IPS-NIHi11 (cell line): ENCODE results near the gene TUFM.
"Not testable (repeated sequence)": the region's sequence is repeated elsewhere in the genome, so short reads cannot be mapped to it uniquely, and the experiment has no call there.

ENCODE experiments used
- DNase-seq: peaks from one replicate; pipeline ENCODE4 v3.0.0; 2012; ENCODE audit warnings: mixed read lengths, low spot score

The TUFM gene

DNA sequence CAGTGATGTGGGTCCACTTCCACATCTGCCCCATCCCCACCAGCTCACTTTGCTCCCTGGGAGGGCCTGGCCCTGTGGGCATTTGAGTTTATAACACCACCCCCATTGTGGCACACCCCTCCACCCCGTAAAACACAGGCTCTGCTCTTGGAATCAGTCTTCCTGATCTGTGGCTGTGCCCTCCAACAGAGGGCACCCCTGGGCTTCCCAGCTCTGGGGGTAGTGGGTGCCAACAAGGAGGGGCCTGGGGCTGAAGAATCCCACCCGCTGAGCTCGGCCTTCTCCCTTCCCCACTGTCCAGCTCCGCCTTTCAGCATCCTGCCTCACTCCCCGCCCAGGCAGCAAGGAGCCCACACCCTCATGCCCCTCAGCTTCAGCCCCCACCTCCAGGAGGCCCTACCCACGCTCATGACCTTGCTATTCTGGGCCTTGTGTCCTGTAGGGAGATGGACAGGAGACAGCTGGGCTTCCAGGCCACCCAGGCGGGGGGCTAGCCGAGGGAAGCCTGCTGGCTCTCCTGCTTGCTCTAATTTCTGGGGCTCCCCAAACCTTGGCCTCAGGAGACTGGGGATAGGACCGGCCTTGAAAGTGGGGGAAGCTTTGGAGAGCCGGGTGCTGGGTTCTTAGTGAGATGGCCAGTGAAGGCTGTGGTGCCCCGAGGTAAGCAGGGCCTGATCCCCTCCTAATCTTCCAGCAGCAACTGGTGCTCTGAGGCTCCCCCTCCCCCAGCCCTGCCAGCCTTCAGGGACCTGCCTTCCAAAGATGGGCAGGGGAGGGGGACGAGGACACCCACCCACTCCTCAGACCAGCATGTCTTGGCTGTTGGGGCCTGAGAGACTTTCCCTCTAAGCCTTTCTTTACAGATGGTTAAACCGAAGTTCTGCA lies 29.2 kb upstream of the TUFM start:
- DNase-seq, result no peak

DNA sequence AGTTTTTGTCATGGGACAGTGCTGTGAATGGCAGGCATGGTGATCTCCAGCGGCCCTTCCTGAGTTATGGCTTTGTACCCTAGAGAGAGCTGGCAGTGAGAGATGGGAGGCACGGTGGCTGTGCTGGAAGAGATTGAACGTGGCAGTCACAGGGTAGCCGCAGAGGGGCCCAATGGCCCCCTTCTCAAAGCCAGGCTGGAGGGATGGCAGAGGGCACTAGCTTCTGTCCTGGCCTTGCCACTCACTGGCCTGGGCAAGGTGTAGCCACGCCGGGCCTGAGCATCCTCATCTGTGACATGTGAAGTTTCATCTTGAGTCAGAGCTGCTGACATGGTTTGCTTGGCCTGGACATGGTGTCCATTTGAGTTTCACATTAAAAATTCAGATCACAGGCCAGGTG lies 28.3 kb upstream of the TUFM start:
- no peak for DNase-seq

DNA sequence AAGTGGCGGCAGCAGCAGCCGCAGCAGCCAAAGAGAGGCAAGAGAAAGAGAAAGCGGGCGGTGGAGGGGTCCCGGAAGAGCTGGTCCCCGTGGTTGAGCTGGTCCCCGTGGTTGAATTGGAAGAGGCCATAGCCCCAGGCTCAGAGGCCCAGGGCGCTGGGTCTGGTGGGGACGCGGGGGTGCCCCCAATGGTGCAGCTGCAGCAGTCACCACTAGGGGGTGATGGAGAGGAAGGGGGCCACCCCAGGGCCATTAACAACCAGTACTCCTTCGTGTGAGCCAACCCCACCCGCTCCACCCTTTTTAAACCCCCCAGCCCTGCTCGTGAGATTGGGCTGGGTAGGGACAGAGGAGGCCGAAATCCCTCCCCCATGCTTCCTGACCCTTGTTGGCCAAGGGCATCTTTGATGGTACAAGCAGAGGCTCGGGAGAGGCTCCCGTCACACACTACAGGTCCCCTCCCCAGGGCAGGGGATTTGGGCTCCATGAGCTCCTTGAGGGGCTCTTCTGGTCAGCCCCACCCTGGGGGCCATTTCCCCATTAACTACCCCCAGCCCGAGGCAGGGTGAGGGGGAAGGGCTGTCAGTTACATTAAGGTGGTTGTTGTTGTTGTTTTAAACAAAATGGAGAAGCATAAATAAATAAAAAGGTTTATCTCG lies 27.5 kb upstream of the TUFM start:
- DNase-seq, result peak; percentile 89

DNA sequence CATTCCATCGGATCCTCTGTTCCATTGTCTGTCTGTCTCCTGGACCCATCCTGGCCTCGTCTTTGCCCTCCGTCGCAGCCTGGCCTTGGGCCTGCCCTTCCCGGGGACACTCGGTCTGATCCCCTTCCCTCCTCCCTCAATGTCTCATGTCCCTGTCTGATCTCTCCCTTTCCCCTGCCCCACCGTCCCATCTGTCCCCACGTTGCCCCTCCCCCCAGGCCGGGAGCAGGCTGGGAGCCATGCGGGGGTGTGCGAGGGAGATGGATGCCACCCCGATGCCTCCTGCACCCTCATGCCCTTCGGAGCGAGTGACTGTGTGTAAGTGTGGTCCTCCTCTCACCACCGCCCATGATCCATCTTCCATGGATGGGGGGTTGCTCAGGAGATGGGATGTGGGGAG lies 26.8 kb upstream of the TUFM start:
- no peak for DNase-seq

DNA sequence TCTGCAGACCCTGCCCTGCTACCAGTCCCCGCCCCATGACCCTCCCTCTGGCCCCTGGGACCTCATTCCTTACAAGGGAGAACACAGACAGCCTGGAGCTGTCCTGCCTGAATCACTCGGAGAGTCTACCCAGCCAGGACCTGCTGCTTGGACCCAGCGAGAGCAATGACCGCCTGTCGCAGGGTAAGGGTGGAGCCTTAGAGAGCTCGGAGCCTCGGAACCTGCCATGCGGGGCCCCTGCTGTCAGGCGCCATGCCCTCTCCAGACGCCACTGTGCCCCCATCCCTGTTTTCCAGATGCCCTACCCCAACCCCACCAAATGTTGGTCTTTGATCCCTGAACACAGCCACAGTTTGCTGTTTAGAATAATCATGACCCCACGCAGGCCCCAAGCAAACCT lies 23.1 kb upstream of the TUFM start:
- no peak for DNase-seq

DNA sequence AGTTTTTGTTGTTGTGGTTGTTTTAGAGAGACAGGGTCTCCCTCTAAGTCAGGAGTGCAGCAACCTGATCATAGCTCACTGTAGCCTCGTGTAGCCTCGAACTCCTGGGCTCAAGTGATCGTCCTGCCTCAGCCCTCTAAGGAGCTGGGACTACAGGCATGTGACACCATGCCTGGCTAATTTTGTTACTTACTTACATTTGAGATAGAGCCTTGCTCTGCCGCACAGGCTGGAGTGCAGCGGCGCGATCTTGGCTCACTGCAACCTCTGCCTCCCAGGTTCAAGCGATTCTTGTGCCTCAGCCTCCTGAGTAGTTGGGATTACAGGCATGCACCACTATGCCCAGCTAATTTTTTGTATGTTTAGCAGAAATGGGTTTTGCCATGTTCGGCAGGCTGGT lies 21.5 kb upstream of the TUFM start:
- not testable (repeated sequence) for DNase-seq

DNA sequence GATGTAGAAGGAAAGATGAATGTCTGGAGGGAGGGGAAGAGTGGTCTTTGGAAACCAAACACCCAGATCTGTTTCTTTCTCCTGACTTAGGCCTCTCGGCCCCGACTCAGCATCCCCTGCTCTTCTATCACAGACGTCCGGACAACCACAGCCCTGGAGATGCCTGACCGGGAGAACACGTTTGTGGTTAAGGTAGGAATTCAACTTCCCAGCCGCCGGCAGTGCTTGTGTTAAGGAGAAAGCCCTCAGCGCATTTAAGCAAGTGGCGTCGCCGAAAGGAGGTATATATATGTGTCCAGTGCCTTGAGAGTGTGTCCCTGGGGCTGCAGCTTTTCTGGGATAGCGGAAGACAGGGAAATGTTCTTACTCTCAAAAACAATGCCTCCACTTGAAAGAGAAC lies 21.1 kb upstream of the TUFM start:
- no peak for DNase-seq

DNA sequence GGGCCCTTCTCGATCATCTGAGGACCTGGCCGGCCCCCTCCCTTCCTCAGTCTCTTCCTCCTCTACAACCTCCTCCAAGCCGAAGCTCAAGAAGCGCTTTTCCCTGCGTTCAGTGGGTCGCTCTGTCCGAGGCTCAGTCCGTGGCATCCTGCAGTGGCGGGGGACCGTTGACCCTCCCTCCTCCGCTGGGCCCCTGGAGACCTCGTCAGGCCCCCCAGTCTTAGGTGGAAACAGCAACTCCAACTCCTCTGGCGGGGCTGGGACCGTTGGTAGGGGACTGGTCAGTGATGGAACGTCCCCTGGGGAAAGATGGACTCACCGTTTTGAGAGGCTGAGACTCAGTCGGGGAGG lies 20.3 kb upstream of the TUFM start:
- DNase-seq, result no peak

DNA sequence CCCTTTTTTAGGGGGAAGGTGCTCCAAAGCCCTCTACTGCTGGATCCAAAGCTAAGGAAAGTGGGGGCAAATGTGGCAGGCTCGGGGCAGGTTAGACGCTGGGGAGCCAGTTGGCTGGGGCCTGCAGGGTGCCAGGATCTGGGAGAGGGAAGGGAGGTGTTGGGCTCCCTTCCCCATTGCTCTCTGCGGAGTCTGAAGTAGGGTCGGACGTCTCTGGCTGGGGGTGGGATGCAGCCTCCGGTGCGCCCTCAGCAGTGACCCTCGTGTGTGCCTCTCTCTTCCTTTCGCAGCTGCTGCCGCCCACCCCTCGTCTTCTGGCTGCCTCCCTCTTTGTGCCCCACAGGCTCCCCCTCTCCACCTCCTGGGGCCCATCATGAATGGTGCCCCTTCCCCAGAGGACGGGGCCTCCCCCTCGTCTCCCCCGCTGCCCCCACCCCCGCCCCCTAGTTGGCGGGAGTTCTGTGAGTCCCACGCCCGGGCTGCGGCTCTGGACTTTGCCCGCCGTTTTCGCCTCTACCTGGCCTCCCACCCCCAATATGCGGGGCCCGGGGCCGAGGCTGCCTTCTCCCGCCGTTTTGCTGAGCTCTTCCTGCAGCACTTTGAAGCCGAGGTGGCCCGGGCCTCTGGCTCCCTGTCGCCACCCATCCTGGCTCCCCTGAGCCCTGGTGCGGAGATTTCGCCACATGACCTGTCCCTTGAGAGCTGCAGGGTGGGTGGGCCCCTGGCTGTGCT lies 19.7 kb upstream of the TUFM start:
- DNase-seq, result no peak

DNA sequence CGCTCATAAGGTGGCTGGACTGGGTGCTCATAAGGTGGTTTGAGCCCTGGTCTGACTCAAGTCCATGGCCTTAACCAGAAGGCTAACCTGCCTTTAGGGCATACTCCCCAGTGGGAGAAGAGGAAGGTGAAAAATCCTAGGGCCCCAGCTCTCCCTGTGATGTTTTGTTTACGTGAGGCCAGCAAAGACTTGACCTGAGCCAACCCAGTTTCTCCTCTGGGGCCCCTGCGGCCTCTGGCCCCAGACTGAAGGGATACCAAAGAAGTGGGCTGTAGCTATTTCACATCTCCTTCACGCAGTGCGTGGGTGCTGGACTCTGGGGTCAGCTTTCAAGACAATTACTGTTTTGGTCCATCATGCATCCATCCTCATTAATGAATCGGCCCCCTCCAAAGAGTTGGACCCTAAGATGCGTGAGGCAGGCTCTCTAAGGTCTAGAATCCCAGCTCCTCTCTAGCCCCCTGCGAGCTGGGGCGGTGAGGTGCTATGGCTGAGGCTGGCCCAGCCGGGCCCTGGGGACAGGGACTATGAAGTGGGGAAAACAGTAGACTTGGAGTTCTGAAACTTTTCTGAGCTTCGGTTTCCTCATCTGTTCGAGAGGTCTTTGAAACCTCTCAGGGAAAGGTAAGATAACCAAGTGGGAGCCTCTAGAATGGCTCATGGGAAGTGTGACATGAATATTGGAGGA lies 19.0 kb upstream of the TUFM start:
- no peak for DNase-seq

DNA sequence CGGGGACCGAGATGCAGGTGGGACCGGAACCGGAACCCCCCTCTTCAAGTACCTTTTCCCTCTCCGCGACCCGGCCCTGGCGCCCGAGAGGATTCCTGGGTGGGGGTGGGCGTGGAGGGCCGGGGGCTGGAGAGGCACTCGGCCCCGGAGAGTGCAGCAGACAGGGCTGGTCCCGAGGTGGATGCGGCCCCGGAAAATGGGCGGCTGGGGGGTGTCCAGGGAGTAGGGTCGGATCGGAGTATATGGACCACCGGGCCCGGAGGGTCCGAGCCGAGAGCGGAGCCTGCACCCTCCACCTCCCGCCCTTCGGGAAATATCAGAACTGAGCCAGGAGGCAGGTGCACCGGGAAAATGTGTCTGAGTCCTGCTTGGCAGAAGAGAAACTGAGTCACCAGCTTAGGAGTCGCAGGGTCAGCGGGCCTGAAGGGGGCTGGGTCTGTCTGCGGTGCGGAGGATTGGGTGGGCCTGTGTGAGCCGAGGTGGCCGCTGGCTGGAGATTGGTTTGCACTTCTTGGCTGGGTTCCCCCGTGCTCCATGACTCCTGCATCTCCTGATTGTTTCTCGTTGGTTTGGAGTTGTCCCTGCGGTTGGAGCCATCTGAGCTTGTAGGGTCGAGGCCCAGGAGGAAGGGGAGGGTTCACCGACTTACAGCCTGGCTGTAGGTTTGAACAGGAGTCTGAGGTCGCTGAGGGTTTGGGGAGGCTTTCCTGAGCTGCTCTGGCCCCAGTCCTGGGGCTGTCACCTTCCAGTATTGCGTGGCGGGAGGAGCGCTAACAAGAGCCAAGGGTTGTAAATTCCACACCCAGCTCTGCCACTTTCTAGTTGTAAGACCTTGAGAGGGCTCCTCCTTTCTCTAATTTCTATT lies 18.0 kb upstream of the TUFM start:
- no peak for DNase-seq

DNA sequence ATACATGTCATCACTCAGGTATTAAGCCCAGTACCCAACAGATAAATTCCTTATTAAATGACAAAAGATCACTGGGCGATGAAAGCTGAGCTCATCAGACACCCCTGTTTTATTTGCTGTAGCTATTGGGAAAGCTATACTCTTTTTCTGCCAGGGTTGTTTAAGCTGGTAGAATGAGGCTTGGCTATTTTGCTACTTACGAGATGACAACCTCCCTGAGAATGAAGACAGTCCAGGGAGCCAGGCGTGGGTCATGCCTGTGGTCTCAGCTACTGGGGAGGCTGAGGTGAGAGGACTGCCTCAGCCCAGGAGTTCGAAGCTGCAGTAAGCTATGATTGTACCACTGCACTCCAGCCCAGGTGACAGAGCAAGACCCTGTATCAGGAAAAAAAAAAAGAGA lies 13.2 kb upstream of the TUFM start:
- DNase-seq, result no peak

DNA sequence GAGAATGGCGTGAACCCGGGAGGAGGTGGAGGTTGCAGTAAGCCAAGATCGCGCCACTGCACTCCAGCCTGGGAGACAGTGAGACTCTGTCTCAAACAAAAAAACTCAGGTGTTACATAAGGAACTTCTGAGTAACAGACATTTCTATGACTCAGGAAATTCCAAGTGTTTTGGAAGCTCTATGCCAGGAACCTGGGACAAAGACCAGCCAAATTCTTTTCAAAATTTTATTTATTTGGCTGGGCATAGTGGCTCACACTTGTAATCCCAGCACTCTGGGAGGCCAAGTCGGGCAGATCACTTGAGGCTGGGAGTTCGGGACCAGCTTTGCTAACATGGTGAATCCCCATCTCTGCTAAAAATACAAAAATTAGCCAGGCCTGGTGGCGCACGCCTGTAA lies 12.3 kb upstream of the TUFM start:
- DNase-seq, result no peak

DNA sequence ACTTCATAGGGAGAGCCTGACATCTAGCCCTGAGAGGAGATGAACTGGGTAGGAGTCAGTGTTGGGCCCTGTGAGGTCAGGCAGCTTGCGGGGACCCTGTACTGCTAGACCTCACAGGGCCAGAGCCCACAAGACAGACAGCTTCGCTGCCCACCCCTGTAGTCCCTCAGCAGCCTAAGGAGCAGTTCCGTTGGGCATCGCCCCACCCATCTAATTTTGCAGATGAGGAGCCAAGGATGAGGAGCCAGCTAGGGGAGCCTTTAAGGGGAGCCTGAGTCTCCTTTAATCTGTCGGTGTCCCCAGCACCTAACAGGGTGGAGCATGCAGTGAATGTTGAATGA lies 755 bp upstream of the TUFM start:
- no peak for DNase-seq

DNA sequence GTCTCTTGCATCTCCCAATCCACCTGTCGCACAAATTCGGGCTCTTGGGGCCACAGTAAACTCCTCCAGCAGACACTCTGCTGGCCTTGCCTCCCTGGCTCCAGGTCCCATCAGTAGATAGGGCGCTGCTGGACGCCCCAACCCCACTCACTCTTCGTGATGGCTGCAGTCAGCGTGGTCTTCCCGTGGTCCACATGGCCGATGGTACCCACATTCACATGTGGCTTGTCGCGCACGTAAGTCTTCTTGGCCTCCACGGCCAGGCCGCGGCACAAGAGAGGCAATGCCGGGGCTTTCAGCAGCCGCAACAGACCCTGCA lies 428 bp downstream of the TUFM start:
- no peak for DNase-seq

DNA sequence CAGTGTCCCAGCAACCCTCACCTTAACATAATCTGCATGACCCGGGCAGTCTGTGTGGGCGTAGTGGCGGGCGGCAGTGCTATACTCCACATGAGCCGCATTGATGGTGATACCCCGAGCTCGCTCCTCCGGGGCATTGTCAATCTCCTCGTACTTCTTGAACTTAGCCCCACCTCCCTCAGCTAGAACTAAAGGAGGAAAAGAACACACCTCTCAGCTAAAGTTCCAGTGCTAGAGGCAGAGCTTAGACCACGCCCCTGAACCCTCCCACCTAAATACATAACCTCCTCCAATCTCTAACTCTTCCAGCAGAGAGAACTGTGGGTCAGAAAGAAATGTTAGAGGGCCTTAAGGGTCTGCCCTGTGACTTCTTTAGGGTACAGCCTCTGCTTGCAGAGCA lies 855 bp downstream of the TUFM start:
- peak; percentile 45 for DNase-seq

DNA sequence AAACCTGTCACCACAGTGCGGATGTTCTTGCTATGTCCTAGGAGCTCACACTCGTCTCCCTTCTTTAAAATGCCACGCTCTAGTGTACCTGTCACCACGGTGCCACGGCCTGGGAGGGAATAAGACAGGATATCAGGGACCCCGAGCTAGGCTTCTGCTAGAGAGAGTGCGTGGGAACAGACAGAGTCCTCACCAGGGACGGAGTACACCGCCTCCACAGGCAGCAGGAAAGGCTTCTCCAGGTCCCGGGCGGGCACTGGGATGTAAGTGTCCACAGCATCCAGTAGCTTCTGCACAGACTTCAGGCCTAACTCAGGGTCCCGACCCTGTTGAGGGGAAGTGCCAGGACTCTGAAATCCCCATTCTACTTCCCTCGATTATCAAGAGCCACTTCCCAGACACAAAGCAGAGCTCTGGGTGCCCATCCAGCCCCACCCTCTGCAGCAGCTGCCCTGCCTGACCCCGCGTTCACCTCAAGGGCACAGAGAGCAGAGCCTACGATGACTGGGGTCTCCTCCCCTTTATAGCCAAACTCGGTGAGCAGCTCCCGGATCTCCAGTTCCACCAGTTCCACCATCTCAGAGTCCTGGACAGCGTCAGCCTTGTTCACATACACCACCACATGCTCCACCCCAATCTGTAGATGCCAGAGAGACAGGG lies 1.8 kb downstream of the TUFM start:
- no peak for DNase-seq

DNA sequence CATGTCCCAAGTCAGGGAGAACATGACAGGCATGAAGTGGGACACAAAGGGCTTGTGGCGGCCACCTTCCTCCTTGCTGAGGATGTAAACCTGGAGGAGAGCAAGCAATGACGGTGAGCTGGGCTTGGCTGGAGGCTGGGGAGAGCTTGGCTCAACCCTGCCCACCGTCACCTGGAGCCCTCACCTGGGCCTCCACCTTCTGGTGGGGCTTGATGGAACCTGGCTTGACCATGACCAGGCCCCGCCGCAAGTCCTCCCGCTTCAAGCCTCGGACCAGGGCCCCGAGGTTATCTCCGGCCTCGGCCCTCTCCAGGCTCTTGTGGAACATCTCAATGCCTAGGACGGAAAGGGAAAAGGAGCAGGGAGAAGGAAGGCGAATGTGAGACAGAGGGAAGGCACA lies 2.4 kb downstream of the TUFM start:
- DNase-seq, result no peak

DNA sequence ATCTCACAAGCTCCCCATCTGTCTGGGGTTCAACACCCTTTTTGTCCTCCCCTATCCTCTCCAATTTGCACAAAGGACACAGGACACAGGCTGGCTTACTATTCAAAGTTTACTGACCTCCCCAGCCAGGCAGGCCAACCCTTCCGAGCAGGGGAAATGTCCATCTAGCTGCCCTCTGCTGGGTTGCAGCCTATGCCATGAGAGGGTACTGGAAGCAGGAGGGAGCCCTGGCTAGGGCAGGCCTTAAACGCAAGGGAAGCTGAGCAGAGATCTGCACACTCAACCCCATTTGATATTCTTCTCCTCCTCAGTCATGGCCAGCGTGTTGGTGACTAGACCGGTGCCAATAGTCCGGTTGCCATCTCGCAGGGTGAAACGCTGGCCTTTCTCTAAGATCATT lies 3.5 kb downstream of the TUFM start:
- no peak for DNase-seq

DNA sequence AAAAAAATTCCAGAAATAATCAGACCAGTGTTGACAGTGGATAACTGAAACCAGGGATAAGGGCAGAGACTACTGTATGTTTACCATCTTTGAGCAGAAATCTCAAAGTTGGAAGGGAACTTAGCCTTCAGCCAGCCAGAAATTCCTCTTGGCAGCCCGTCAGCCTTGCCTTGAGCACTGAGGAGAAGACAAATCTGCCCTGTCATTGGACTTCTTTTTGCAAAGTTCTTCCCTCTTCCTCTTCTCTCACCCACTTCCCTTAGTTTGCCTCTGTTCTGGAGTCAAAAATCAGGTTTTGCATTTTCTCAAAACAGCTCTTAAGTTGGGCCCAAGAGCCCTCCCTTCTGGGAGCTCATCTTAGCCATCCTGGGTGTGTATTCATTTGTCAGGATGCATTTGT lies 6.2 kb downstream of the TUFM start:
- no peak for DNase-seq

DNA sequence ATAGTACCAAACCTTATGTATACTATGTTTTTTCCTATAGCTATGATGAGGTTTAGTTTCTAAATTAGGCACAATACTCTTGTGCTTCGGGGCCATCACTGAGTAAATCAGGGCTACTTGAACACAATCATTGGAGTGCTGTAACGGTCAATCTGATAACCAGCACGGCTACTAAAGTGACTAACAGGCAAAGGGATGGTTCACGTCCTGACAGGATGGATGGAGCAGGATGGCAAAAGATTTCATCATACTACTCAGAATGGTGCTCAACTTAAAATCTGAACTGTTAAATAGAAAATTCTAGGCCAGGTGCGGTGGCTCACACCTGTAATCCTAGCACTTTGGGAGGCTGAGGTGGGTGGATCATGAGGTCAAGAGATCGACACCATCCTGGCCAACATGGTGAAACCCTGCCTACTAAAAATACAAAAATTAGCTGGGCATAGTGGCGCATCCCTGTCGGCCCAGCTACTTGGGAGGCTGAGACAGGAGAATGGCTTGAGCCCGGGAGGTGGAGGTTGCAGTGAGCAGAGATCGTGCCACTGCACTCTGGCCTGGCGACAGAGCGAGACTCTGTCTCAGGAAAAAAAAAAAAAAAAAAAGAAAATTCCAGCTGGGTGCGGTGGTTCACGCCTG lies 7.0 kb downstream of the TUFM start:
- no peak for DNase-seq
